Measurements from ENCODE around the gene PREP. TPM values are rescaled to one million over a fixed set of nuclear protein-coding genes. Genes with fewer than 3 reads are reported as not detected.

PREP gene
- total and polyA plus RNA-seq, 4 experiments from 2014 or later: 29.8 to 43.6 (median 34.6) TPM

DNA sequence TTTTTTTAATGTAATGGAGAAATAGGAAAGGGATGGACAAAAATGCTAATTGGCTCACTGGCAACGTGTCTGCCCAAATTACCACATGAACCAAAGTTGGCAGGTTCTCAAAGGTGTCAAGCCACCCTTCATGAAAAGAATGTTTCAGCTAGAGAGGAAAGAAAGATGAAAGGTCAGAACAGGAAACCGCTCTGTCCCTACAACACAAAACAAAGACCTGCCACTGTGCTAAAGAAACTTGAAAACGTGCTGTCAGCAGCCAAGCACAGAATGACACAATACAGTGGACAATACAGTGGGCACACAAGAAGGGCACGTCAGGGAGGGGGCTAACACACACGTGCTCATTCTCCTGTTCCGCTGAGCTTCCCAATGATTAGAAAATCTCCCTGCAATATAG lies 4.9 kb downstream of the PREP start:
- POLR2A ChIA-PET (ENCODE audit: partially characterized antibody): no interaction called here
- peak in 1 of 5 donors; percentile 11 for DNase-seq
- Mint-ChIP-seq H3K9me3 (no peaks in the 10 kb centered on the region), H3K4me1 (peaks cover 41 to 50% (median 47%) of the 10 kb centered on the region in 4 donors), H3K27ac (peak overlapping the region in 6 of 7 donors; percentile 2 to 88 (median 54)), H3K27me3 (no peaks in the 10 kb centered on the region), H3K4me3 (peak overlapping the region in 5 of 8 donors; percentile 15 to 62 (median 56)), H3K36me3 (peaks cover 15 to 30% of the 10 kb centered on the region in 2 donors)
- H3K27ac ChIP-seq (ENCODE audit: low read depth, low read length): no peak overlapping the region
- H3K9me3 ChIP-seq (ENCODE audit: control insufficient read depth in 1 of 2, low read length in 2 of 2): no peaks in the 10 kb centered on the region
- no peaks in the 10 kb centered on the region for H3K27me3 ChIP-seq (ENCODE audit: insufficient read depth, low read length)
- intact Hi-C loops (cut with micrococcal nuclease): no loop called here
- no peaks in the 10 kb centered on the region for H3K36me3 ChIP-seq (ENCODE audit: insufficient read depth, low read length)
- CTCF ChIA-PET (ENCODE audit: partially characterized antibody): interaction anchor here (1.1 to 1.6 kb wide), 3 partner anchors 9 to 307 kb away, joined by 3 to 6 read pairs (median 3); no protein-coding TSS in a partner anchor
- no peak overlapping the region for H3K4me3 ChIP-seq (ENCODE audit: low read length in 2 of 2)
- H3K4me1 ChIP-seq (ENCODE audit: insufficient read depth, low read length): peaks cover 46% of the 10 kb centered on the region

DNA sequence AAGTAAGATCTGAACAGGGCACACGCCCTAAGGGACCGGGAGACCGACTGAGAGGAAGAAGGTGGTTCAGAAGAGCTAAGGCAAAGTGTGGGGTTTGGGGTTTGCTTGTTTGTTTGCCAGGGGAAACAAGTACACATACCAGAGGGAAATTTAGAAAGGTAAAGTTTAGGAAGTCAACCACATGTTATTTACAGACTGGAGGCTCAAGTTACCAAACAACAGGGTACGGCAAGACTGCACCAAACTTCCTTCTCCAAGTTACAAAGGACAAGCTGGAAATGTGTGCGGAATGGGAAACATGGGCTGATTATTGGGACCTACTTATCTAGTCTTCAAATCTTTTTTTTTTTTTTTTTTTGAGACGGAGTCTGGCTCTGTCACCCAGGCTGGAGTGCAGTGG lies 11.2 kb downstream of the PREP start:
- Mint-ChIP-seq H3K4me3 (no peak overlapping the region), H3K27me3 (no peaks in the 10 kb centered on the region), H3K4me1 (peaks cover 5 to 14% (median 9%) of the 10 kb centered on the region in 4 donors), H3K27ac (no peak overlapping the region), H3K36me3 (peaks cover 36 to 55% of the 10 kb centered on the region in 2 donors), H3K9me3 (peaks cover 0 to 2% (median 0%) of the 10 kb centered on the region in 8 donors)
- ChIA-PET POLR2A (ENCODE audit: partially characterized antibody) (no interaction called here), CTCF (ENCODE audit: partially characterized antibody) (interaction anchor here (1.4 kb wide), 1 partner anchor 9 kb away, joined by 3 read pairs; no protein-coding TSS in a partner anchor)
- no peaks in the 10 kb centered on the region for H3K9me3 ChIP-seq (ENCODE audit: control insufficient read depth in 1 of 2, low read length in 2 of 2)
- intact Hi-C loops (cut with micrococcal nuclease): no loop called here
- no peaks in the 10 kb centered on the region for H3K27me3 ChIP-seq (ENCODE audit: insufficient read depth, low read length)
- no peak overlapping the region for H3K4me3 ChIP-seq (ENCODE audit: low read length in 2 of 2)
- DNase-seq: no peak
- no peak overlapping the region for H3K27ac ChIP-seq (ENCODE audit: low read depth, low read length)
- peaks cover 3% of the 10 kb centered on the region for H3K36me3 ChIP-seq (ENCODE audit: insufficient read depth, low read length)
- no peaks in the 10 kb centered on the region for H3K4me1 ChIP-seq (ENCODE audit: insufficient read depth, low read length)

DNA sequence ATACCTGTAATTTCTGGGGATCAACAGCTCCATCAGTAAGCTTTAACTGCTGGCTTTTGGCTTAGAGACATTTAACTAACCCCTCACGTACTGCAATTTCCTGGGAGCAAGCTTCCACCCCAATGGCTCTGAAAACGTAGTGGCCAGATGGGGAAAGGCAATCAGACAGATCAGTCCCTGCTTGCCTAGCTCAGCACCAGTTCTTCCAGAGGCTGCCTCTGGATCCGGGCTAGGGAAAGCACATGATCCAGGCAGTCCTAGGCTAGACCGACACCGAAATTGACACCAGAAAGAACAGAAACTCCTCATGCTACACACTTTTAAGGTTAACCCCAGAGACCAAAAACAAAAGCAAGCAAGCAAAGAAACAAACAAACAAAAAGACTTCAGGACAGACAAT lies 13.3 kb downstream of the PREP start:
- CTCF ChIA-PET (ENCODE audit: partially characterized antibody): no interaction called here

DNA sequence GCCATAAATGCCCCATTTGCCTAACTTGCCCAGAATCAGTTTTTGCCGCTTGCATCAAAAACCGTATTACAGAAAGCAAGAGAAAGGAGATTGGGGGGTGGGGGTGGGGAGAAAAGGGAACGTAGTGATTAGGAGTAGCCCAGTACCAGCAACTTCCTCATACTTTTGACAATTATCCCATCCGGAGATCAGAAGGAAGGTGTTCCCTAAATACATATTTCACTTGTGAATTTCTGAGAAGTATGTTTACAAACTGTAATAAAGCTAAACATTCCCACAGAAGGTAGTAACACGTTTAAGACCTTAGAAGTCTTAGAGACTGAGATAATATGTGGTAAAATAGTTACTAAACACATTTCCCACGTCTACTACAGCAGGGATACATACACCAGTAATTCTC lies 14.5 kb downstream of the PREP start:
- Histone ChIP-seq H3K27ac (ENCODE audit: low read depth, low read length) (no peak overlapping the region), H3K36me3 (ENCODE audit: insufficient read depth, low read length) (peaks cover 3% of the 10 kb centered on the region), H3K4me1 (ENCODE audit: insufficient read depth, low read length) (peaks cover 9% of the 10 kb centered on the region), H3K9me3 (ENCODE audit: control insufficient read depth in 1 of 2, low read length in 2 of 2) (no peaks in the 10 kb centered on the region), H3K27me3 (ENCODE audit: insufficient read depth, low read length) (no peaks in the 10 kb centered on the region), H3K4me3 (ENCODE audit: low read length in 2 of 2) (no peak overlapping the region)
- Mint-ChIP-seq H3K27me3 (no peaks in the 10 kb centered on the region), H3K27ac (no peak overlapping the region), H3K36me3 (peaks cover 34 to 49% of the 10 kb centered on the region in 2 donors), H3K4me1 (peaks cover 18 to 29% (median 23%) of the 10 kb centered on the region in 4 donors), H3K9me3 (peaks cover 0 to 2% (median 0%) of the 10 kb centered on the region in 8 donors), H3K4me3 (no peak overlapping the region)
- CTCF ChIA-PET (ENCODE audit: partially characterized antibody): no interaction called here
- POLR2A ChIA-PET (ENCODE audit: partially characterized antibody): interaction anchor here (0.7 kb wide), 1 partner anchor 14 kb away, joined by 3 read pairs; the partner anchor contains the start of gene PREP
- DNase-seq: no peak
- intact Hi-C loops (cut with micrococcal nuclease): no loop called here

More for the DNA sequence above, 13.3 kb downstream of the PREP start:
- Histone ChIP-seq H3K4me3 (ENCODE audit: low read length in 2 of 2) (no peak overlapping the region), H3K27ac (ENCODE audit: low read depth, low read length) (no peak overlapping the region), H3K4me1 (ENCODE audit: insufficient read depth, low read length) (no peaks in the 10 kb centered on the region), H3K27me3 (ENCODE audit: insufficient read depth, low read length) (no peaks in the 10 kb centered on the region), H3K36me3 (ENCODE audit: insufficient read depth, low read length) (peaks cover 3% of the 10 kb centered on the region), H3K9me3 (ENCODE audit: control insufficient read depth in 1 of 2, low read length in 2 of 2) (no peaks in the 10 kb centered on the region)
- Mint-ChIP-seq H3K36me3 (peaks cover 28 to 43% of the 10 kb centered on the region in 2 donors), H3K9me3 (peaks cover 0 to 2% (median 0%) of the 10 kb centered on the region in 8 donors), H3K4me1 (peaks cover 6 to 18% (median 14%) of the 10 kb centered on the region in 4 donors), H3K4me3 (no peak overlapping the region), H3K27ac (peak overlapping the region in 2 of 7 donors; percentile 23 to 44), H3K27me3 (no peaks in the 10 kb centered on the region)
- intact Hi-C loops (cut with micrococcal nuclease): no loop called here
- POLR2A ChIA-PET (ENCODE audit: partially characterized antibody): no interaction called here
- DNase-seq: no peak

DNA sequence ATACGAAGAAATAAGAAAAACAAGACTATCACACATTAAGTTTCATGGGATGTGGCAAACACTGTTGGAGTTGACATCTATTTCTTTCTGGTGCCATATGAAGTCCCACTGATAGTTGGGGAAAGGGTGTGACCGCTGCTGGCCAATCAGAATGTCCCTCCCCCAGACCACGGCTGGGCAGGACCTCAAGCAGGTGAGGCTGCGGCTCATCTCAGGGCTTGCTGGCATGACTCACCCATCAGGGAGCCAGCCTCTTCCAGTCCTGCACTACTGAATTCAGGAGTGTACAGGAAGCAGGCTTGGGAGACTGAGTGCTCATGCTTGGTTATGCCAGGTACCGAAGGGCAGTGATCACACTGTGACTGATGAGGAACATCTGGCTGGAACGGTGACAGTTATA lies 18.9 kb downstream of the PREP start:
- ChIA-PET CTCF (ENCODE audit: partially characterized antibody) (no interaction called here), POLR2A (ENCODE audit: partially characterized antibody) (no interaction called here)
- no peaks in the 10 kb centered on the region for H3K27me3 ChIP-seq (ENCODE audit: insufficient read depth, low read length)
- no peaks in the 10 kb centered on the region for H3K9me3 ChIP-seq (ENCODE audit: control insufficient read depth in 1 of 2, low read length in 2 of 2)
- H3K27ac ChIP-seq (ENCODE audit: low read depth, low read length): no peak overlapping the region
- intact Hi-C loops (cut with micrococcal nuclease): no loop called here
- Mint-ChIP-seq H3K27ac (no peak overlapping the region), H3K36me3 (peaks cover 25 to 36% of the 10 kb centered on the region in 2 donors), H3K4me1 (peaks cover 31 to 48% (median 39%) of the 10 kb centered on the region in 4 donors), H3K27me3 (no peaks in the 10 kb centered on the region), H3K4me3 (no peak overlapping the region), H3K9me3 (no peaks in the 10 kb centered on the region)
- H3K4me1 ChIP-seq (ENCODE audit: insufficient read depth, low read length): peaks cover 18% of the 10 kb centered on the region
- H3K4me3 ChIP-seq (ENCODE audit: low read length in 2 of 2): no peak overlapping the region
- no peak for DNase-seq
- no peaks in the 10 kb centered on the region for H3K36me3 ChIP-seq (ENCODE audit: insufficient read depth, low read length)

DNA sequence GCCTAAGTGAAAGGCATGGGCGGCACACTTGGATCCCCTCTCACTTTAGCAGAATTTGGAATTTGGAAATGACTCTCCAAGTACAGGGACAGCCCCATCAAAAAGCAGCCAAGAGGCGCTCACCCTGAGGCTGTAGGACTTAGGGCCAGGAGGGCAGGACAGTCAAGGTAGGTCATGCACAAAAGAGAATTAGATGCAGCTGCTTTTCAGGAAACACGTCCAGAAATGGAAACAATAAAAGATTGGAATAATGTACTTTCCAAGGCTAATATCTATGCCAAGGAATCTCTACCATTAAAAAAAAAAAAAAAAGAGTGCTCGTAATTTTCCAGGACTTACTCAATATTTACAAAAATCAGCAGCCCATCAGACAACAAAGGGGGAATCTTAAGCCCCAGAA lies 19.9 kb downstream of the PREP start:
- Mint-ChIP-seq H3K36me3 (peaks cover 21 to 32% of the 10 kb centered on the region in 2 donors), H3K4me3 (no peak overlapping the region), H3K4me1 (peaks cover 31 to 57% (median 43%) of the 10 kb centered on the region in 4 donors), H3K27ac (no peak overlapping the region), H3K27me3 (no peaks in the 10 kb centered on the region), H3K9me3 (no peaks in the 10 kb centered on the region)
- no peak for DNase-seq
- H3K9me3 ChIP-seq (ENCODE audit: control insufficient read depth in 1 of 2, low read length in 2 of 2): no peaks in the 10 kb centered on the region
- H3K27me3 ChIP-seq (ENCODE audit: insufficient read depth, low read length): no peaks in the 10 kb centered on the region
- CTCF ChIA-PET (ENCODE audit: partially characterized antibody): no interaction called here
- peaks cover 18% of the 10 kb centered on the region for H3K4me1 ChIP-seq (ENCODE audit: insufficient read depth, low read length)
- no peak overlapping the region for H3K4me3 ChIP-seq (ENCODE audit: low read length in 2 of 2)
- intact Hi-C loops (cut with micrococcal nuclease): no loop called here
- POLR2A ChIA-PET (ENCODE audit: partially characterized antibody): no interaction called here
- no peak overlapping the region for H3K27ac ChIP-seq (ENCODE audit: low read depth, low read length)
- no peaks in the 10 kb centered on the region for H3K36me3 ChIP-seq (ENCODE audit: insufficient read depth, low read length)

DNA sequence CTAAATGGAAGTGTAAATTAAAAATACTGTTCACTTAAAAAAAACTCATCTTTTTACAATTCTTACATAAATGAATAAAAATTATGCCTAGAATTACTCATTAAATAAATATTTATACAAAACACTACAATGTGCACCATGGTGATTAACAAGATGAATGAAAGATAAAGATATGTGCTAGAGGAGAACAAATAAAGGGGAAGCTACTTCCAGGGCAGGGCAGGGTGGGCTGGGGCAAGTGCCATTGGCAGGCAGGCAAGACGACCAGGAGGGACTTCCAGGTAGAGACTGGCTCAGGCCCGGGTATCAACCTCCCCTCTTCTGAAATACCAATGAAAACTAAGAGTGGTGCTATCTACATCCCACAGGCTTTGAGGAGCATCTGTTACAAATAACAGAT lies 20.4 kb downstream of the PREP start:
- intact Hi-C loops (cut with micrococcal nuclease): no loop called here
- no peak overlapping the region for H3K27ac ChIP-seq (ENCODE audit: low read depth, low read length)
- H3K4me1 Mint-ChIP-seq: peaks cover 31 to 57% (median 43%) of the 10 kb centered on the region in 4 donors
- DNase-seq: no peak
- no peaks in the 10 kb centered on the region for H3K9me3 Mint-ChIP-seq
- H3K36me3 ChIP-seq (ENCODE audit: insufficient read depth, low read length): no peaks in the 10 kb centered on the region
- H3K36me3 Mint-ChIP-seq: peaks cover 23 to 32% of the 10 kb centered on the region in 2 donors
- H3K4me1 ChIP-seq (ENCODE audit: insufficient read depth, low read length): peaks cover 18% of the 10 kb centered on the region
- H3K27me3 ChIP-seq (ENCODE audit: insufficient read depth, low read length): no peaks in the 10 kb centered on the region
- ChIA-PET POLR2A (ENCODE audit: partially characterized antibody) (no interaction called here), CTCF (ENCODE audit: partially characterized antibody) (no interaction called here)
- H3K4me3 ChIP-seq (ENCODE audit: low read length in 2 of 2): no peak overlapping the region
- no peaks in the 10 kb centered on the region for H3K27me3 Mint-ChIP-seq
- no peak overlapping the region for H3K27ac Mint-ChIP-seq
- H3K9me3 ChIP-seq (ENCODE audit: control insufficient read depth in 1 of 2, low read length in 2 of 2): no peaks in the 10 kb centered on the region
- H3K4me3 Mint-ChIP-seq: no peak overlapping the region
